Adrenal gland (tissue), 5 donors: ENCODE measurements around the gene ABHD10.

ENCODE experiments used
- CTCF ChIP-seq, 6 experiments: fragments of 450-650 bp in 4 of 6; fragments of 200-600 bp in 2 of 6; sonication (generic) in 1 of 6; IDR thresholded peaks; 1 replicate in 5 of 6; 2 replicates in 1 of 6; pipeline versions ENCODE4 v1.5.1 to v1.8.0; 2016 to 2021; ENCODE audit warnings: antibody characterized with exemption in 6 of 6, mild to moderate bottlenecking in 2 of 6, moderate library complexity in 1 of 6
- POLR2A ChIP-seq, 2 donors: fragments of 450-650 bp; IDR thresholded peaks; one replicate each; pipeline ENCODE4 v1.6.1; 2017; ENCODE audit warnings: antibody characterized with exemption in 2 of 2, mild to moderate bottlenecking in 2 of 2, moderate library complexity in 1 of 2
- donor health status: DM: no; HTN: no; CAD: no.

- TF ChIP-seq CTCF (IDR thresholded peaks at IDR 0.05): no peak
- peak; percentile 88 to 97 for TF ChIP-seq POLR2A (IDR thresholded peaks at IDR 0.05)
Measured at GRCh38 chr3:111978583-111979433, at the start of gene ABHD10.
